Tibial nerve (tissue), 3 donors: ENCODE results near the gene ELAC2.

Experiments
- CTCF ChIP-seq, 5 experiments: fragments of 200-600 bp in 3 of 5; fragments of 450-650 bp in 2 of 5; sonication (generic) in 3 of 5; IDR thresholded peaks; one replicate each; pipeline ENCODE4 v1.5.1; 2016 to 2019; ENCODE audit warnings: antibody characterized with exemption in 5 of 5, mild to moderate bottlenecking in 3 of 5, moderate library complexity in 2 of 5
- POLR2A ChIP-seq, 2 donors: fragments of 450-650 bp; IDR thresholded peaks; one replicate each; pipeline ENCODE4 v1.6.1; 2017; ENCODE audit warnings: antibody characterized with exemption in 2 of 2, mild to moderate bottlenecking in 2 of 2, moderate library complexity in 2 of 2

DNA sequence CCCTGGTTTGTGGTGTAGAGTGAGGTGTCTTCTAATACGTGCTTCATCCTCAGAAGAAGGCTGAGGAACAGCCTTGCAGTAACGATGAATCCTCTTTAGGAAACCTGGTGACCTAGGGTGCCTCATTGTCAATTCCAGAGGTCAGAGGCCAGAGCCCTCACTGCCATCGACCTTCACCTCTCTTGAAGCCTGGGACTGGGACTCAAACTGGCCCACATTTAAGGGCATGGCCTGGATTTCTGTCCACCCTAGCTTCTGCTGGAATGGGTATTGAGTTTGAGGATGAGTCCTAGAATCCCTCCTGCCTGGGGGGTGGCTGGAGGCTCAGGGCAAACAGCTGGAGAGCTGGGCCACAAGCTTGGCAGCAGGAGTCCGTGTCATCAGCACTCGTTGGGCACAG is 38.6 kb downstream of the ELAC2 start:
- no peak for TF ChIP-seq CTCF (IDR thresholded peaks at IDR 0.05)
- no peak for TF ChIP-seq POLR2A (IDR thresholded peaks at IDR 0.05)
